Osteoblast (primary cell): Measurements from ENCODE around the gene TAF10. TPM values are rescaled to one million over a fixed set of nuclear protein-coding genes. Genes with fewer than 3 reads are reported as not detected.

Source experiments
- DNase-seq: peaks from one replicate; pipeline ENCODE4 v3.0.0; 2011; ENCODE audit warnings: low spot score, mixed read lengths; ENCODE audit not compliant: insufficient read length; ENCODE audit errors: missing footprints
- H2AFZ ChIP-seq: 2 replicates; pipeline ENCODE4 v1.6.0; 2011; ENCODE audit warnings: mild to moderate bottlenecking, low read length
- H3K27ac ChIP-seq: 2 replicates; pipeline ENCODE4 v1.5.1; 2011; ENCODE audit warnings: mild to moderate bottlenecking, low read depth, low read length, moderate library complexity
- H3K27me3 ChIP-seq: 2 replicates; pipeline ENCODE4 v1.6.0; 2012; ENCODE audit warnings: mild to moderate bottlenecking, control low read depth, inconsistent platforms, low read length, moderate library complexity; ENCODE audit not compliant: insufficient read depth
- H3K36me3 ChIP-seq: 2 replicates; pipeline ENCODE4 v1.5.1; 2011; ENCODE audit warnings: mild to moderate bottlenecking, low read length, control low read depth, moderate library complexity; ENCODE audit not compliant: insufficient read depth
- H3K4me1 ChIP-seq: 2 replicates; pipeline ENCODE4 v1.5.1; 2011; ENCODE audit warnings: mild to moderate bottlenecking, low read length, control low read depth, moderate library complexity; ENCODE audit not compliant: insufficient read depth
- H3K4me2 ChIP-seq: 2 replicates; pipeline ENCODE4 v1.6.0; 2011; ENCODE audit warnings: mild to moderate bottlenecking, low read length; ENCODE audit not compliant: insufficient read depth
- H3K4me3 ChIP-seq: fragments of 200-600 bp; sonication (generic); 3 replicates; pipeline ENCODE4 v1.5.1; 2012; ENCODE audit warnings: mild to moderate bottlenecking, low read length, inconsistent platforms; ENCODE audit not compliant: insufficient read depth
- H3K79me2 ChIP-seq: 2 replicates; pipeline ENCODE4 v1.6.0; 2012; ENCODE audit warnings: mild to moderate bottlenecking, low read length, control low read depth, inconsistent platforms; ENCODE audit not compliant: insufficient read depth
- H3K9me3 ChIP-seq: 2 replicates; pipeline ENCODE4 v1.5.1; 2011; ENCODE audit warnings: low read depth, low read length, control low read depth
- H4K20me1 ChIP-seq: 2 replicates; pipeline ENCODE4 v1.6.0; 2012; ENCODE audit warnings: mild to moderate bottlenecking, low read length, control low read depth; ENCODE audit not compliant: insufficient read depth
- total RNA-seq: library from RNA; depleted of rRNA; stranded (reverse); fragments of >200 nt; gene quantifications from 2 replicates; pipeline ENCODE4 v1.2.3, GENCODE V29; 2012
- TF ChIP-seq, protein P1 (sequence below): IDR thresholded peaks from 2 replicates; pipeline ENCODE4 v1.5.1; 2011; ENCODE audit warnings: mild to moderate bottlenecking, low read depth, low read length, moderate library complexity; ENCODE audit errors: extremely low read depth

TAF10 gene
- total RNA-seq, 1 donor, result 23.5 TPM

DNA sequence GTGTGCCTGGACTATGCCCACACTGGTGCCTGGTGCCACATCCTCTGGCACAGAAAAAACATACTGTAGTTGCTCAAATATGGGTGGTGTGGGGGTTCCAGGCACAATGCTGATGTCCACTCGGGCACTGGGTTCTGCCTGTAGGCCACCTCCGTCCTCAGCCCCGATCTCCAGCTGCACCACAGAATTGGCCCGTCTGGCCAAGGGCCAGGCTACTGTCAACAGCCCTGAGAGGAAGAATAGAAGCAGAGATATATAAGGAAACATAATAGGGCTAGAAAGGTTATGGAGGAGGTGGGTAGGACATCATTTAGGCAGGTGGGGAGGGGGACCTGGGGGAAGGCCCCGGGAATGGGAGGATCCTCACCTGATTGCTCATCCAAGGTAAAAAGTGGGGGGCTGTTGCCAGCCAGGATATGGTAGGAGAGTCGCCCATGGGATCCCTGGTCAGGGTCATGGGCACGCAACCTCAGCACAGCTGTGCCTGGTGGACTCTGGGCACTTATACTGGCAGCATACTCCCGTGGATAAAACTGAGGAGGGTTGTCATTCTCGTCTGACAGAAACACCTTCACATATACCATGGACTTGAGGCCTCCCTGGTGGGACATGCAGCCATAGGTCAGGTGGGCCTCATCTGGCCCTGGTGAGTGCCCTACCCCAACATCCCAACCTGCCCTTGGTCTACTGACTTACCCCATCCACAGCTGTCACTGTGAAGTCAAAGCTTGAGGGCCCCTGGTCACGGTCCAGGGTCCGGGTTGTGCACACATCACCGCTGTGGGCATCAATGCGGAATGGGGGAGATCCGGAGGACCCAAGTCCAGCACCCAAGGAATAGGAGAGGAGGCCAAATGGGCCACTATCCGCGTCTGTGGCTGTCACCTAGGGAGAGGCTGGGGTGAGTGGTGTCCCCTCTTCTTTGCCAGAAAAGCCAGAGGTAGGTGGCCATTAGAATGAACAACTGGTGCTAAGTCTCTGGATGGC is 21.7 kb upstream of the TAF10 start:
- Histone ChIP-seq H3K27me3 (no peaks in the 10 kb centered on the region), H3K9me3 (no peaks in the 10 kb centered on the region), H2AFZ (no peak overlapping the region), H3K4me1 (peaks cover 21% of the 10 kb centered on the region), H3K4me2 (no peak overlapping the region), H3K79me2 (no peaks in the 10 kb centered on the region), H3K4me3 (no peak overlapping the region), H3K36me3 (no peaks in the 10 kb centered on the region), H4K20me1 (no peaks in the 10 kb centered on the region), H3K27ac (no peak overlapping the region)
- peak; percentile 73 for DNase-seq
- TF ChIP-seq, protein P1, sequence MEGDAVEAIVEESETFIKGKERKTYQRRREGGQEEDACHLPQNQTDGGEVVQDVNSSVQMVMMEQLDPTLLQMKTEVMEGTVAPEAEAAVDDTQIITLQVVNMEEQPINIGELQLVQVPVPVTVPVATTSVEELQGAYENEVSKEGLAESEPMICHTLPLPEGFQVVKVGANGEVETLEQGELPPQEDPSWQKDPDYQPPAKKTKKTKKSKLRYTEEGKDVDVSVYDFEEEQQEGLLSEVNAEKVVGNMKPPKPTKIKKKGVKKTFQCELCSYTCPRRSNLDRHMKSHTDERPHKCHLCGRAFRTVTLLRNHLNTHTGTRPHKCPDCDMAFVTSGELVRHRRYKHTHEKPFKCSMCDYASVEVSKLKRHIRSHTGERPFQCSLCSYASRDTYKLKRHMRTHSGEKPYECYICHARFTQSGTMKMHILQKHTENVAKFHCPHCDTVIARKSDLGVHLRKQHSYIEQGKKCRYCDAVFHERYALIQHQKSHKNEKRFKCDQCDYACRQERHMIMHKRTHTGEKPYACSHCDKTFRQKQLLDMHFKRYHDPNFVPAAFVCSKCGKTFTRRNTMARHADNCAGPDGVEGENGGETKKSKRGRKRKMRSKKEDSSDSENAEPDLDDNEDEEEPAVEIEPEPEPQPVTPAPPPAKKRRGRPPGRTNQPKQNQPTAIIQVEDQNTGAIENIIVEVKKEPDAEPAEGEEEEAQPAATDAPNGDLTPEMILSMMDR, result no peak

DNA sequence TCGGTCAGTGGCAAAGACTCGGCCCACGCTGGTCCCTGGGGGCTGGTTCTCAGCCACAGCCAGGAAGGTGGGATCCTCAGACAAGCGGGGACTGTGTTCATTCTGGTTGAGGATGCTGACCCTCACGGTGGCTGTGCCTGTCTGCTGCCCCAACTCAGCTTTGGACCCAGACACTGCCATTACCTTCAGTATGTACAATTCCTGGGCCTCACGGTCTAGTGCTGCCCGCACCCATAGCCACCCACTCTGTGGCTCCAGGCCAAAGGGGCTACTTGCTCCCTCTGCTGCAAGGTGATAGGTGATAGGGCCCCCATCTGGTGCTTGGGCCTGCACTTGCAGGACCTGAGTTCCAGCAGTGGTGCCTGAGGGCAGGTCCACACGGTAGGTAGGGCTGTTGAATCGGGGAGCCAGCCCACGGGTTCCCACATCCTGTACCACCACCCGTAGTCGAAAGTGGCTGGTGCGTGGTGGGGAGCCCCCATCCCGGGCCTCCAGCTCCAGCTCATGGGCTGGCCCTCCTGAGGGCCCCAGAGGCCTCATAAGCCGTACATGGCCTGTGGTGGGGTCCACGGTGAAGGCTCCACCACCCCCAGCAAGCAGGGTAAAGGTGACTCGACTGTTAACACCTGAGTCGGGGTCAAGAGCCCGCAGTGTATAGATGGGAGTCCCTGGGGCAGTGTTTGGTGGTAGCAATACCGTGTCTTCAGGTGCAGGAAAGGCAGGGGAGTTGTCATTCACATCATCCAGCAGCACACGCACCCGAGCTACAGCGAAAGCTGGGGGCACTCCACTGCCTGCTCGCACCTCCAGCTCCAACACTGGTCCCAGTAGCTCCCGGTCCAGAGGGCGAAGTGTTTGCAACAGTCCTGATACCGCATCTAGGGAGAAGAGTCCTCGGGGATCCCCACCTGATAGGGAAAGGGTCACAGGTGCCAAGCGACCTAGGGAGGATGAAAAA is 20.4 kb upstream of the TAF10 start:
- Histone ChIP-seq H3K79me2 (no peaks in the 10 kb centered on the region), H2AFZ (no peak overlapping the region), H3K4me3 (no peak overlapping the region), H4K20me1 (no peaks in the 10 kb centered on the region), H3K36me3 (no peaks in the 10 kb centered on the region), H3K27ac (no peak overlapping the region), H3K27me3 (no peaks in the 10 kb centered on the region), H3K4me2 (no peak overlapping the region), H3K9me3 (no peaks in the 10 kb centered on the region), H3K4me1 (peaks cover 8% of the 10 kb centered on the region)
- TF ChIP-seq, protein P1, result no peak
- DNase-seq, result peak; percentile 68

DNA sequence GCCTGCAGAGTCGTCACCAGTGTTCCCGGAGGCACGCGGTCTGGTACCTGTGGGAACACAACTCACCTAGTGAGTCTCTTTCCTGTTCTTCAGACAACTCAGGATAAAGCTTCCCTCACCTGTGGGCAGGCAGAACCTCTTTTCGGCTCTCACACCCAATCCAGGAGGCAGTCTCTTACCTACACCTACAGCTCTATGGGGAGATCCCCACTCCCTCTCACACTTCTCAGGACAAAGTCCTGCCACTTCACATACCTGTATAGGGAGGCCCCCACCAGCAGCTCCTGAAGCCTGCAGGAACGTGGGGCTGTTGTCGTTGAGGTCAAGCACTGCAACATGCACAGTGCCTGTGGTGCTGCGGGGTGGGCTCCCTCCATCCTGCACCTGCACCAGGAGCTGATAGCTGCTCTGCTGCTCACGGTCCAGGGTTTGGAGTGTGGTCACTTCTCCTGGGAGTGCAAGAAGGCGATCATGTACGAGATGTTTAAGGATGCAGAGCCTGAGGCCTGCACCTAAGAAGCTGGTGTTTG is 19.4 kb upstream of the TAF10 start:
- Histone ChIP-seq H3K27me3 (no peaks in the 10 kb centered on the region), H3K27ac (no peak overlapping the region), H3K79me2 (no peaks in the 10 kb centered on the region), H3K4me2 (no peak overlapping the region), H3K4me1 (peaks cover 8% of the 10 kb centered on the region), H3K36me3 (no peaks in the 10 kb centered on the region), H3K9me3 (no peaks in the 10 kb centered on the region), H4K20me1 (no peaks in the 10 kb centered on the region), H2AFZ (no peak overlapping the region), H3K4me3 (no peak overlapping the region)
- peak; percentile 91 for DNase-seq
- TF ChIP-seq, protein P1, result no peak
